GM23338 (cell line): ENCODE measurements around the gene TMEM214. TPM values are rescaled to one million over a fixed set of nuclear protein-coding genes. Genes with fewer than 3 reads are reported as not detected.

Experiments used
- ATAC-seq: fragments of 200-7000 bp; cut with Tn5 transposase; 3 replicates; pipeline ENCODE4 v1.9.1; 2020
- DNase-seq: peaks from one replicate; pipeline ENCODE4 v3.0.0-alpha.2; 2015; ENCODE audit warnings: low spot score
- H2AFZ ChIP-seq: fragments of 200-600 bp; sonication (generic); 2 replicates; pipeline ENCODE4 v1.8.0; 2016; ENCODE audit warnings: antibody characterized with exemption, mild to moderate bottlenecking, moderate library complexity
- H3F3A ChIP-seq: fragments of 200-600 bp; sonication (generic); replicated peaks from 2 replicates; pipeline ENCODE4 v1.8.0; 2017; ENCODE audit warnings: antibody characterized with exemption, mixed run types, low read depth
- H3K27ac ChIP-seq: fragments of 200-600 bp; sonication (generic); 2 replicates; pipeline ENCODE4 v1.6.1; 2016; ENCODE audit warnings: low read depth
- H3K27me3 ChIP-seq: fragments of 200-600 bp; sonication (generic); 2 replicates; pipeline ENCODE4 v1.8.0; 2016; ENCODE audit warnings: mild to moderate bottlenecking, mixed run types, moderate library complexity; ENCODE audit not compliant: insufficient read depth
- H3K36me3 ChIP-seq: fragments of 200-600 bp; sonication (generic); 2 replicates; pipeline ENCODE4 v1.8.0; 2016; ENCODE audit warnings: mild to moderate bottlenecking; ENCODE audit not compliant: insufficient read depth
- H3K4me1 ChIP-seq: fragments of 200-600 bp; sonication (generic); 2 replicates; pipeline ENCODE4 v1.8.0; 2016; ENCODE audit warnings: mild to moderate bottlenecking, moderate library complexity; ENCODE audit not compliant: insufficient read depth
- H3K4me2 ChIP-seq: fragments of 200-600 bp; sonication (generic); 2 replicates; pipeline ENCODE4 v1.7.1; 2017; ENCODE audit warnings: mixed run types
- H3K4me3 ChIP-seq: fragments of 200-600 bp; sonication (generic); 2 replicates; pipeline ENCODE4 v1.6.1; 2016; ENCODE audit warnings: mixed run types
- H3K79me2 ChIP-seq: fragments of 200-600 bp; sonication (generic); replicated peaks from 2 replicates; pipeline ENCODE4 v1.8.0; 2017; ENCODE audit warnings: mild to moderate bottlenecking; ENCODE audit not compliant: insufficient read depth
- H3K9me2 ChIP-seq: fragments of 200-600 bp; sonication (generic); 2 replicates; pipeline ENCODE4 v1.8.0; 2017; ENCODE audit not compliant: insufficient read depth
- H4K20me1 ChIP-seq: fragments of 200-600 bp; sonication (generic); replicated peaks from 2 replicates; pipeline ENCODE4 v1.8.0; 2017; ENCODE audit warnings: mild to moderate bottlenecking; ENCODE audit not compliant: insufficient read depth
- H3K27ac Mint-ChIP-seq: 2 replicates; pipeline ENCODE4 v1.8.0; 2020; ENCODE audit warnings: inconsistent platforms, mild to moderate bottlenecking, moderate library complexity, mixed read lengths
- H3K27me3 Mint-ChIP-seq: 3 replicates; pipeline ENCODE4 v1.8.0; 2022; ENCODE audit warnings: low read depth, mild to moderate bottlenecking, moderate library complexity, mixed read lengths, inconsistent platforms; ENCODE audit not compliant: insufficient read depth, poor library complexity
- H3K36me3 Mint-ChIP-seq: 3 replicates; pipeline ENCODE4 v1.8.0; 2021; ENCODE audit warnings: low read depth, mild to moderate bottlenecking, inconsistent platforms, moderate library complexity, mixed read lengths
- H3K4me1 Mint-ChIP-seq: 3 replicates; pipeline ENCODE4 v1.8.0; 2020; ENCODE audit warnings: mild to moderate bottlenecking, inconsistent platforms, mixed read lengths
- H3K4me3 Mint-ChIP-seq: 3 replicates; pipeline ENCODE4 v1.8.0; 2021; ENCODE audit warnings: moderate library complexity, mild to moderate bottlenecking, inconsistent platforms, mixed read lengths
- H3K9me3 Mint-ChIP-seq: 3 replicates; pipeline ENCODE4 v1.8.0; 2020; ENCODE audit warnings: moderate library complexity, mild to moderate bottlenecking, inconsistent platforms, mixed read lengths
- CREB1 ChIP-seq: fragments of 250-450 bp; sonication (Bioruptor Pico); IDR thresholded peaks from 2 replicates; pipeline ENCODE4 v1.5.0; 2020; ENCODE audit warnings: low read depth, mild to moderate bottlenecking, moderate library complexity
- EZH2 ChIP-seq: fragments of 200-600 bp; sonication (generic); IDR thresholded peaks from one replicate; pipeline ENCODE4 v1.8.0; 2017; ENCODE audit warnings: antibody characterized with exemption, mild to moderate bottlenecking, low read depth; ENCODE audit not compliant: unreplicated experiment
- EZH2phosphoT487 ChIP-seq: fragments of 200-600 bp; sonication (generic); IDR thresholded peaks from one replicate; pipeline ENCODE4 v1.8.1; 2018; ENCODE audit warnings: antibody characterized with exemption; ENCODE audit not compliant: unreplicated experiment
- POLR2AphosphoS5 ChIP-seq: IDR thresholded peaks from 2 replicates; pipeline ENCODE4 v1.6.1; 2016; ENCODE audit warnings: antibody characterized with exemption, low read depth
- STAT1 ChIP-seq: IDR thresholded peaks from one replicate; pipeline ENCODE4 v1.6.1; 2016; ENCODE audit warnings: antibody characterized with exemption; ENCODE audit not compliant: unreplicated experiment
- ZNF114 ChIP-seq: fragments of 250-450 bp; sonication (Bioruptor Pico); IDR thresholded peaks from 2 replicates; pipeline ENCODE4 v1.5.0; 2020; ENCODE audit warnings: mild to moderate bottlenecking, moderate library complexity
- ZNF331 ChIP-seq: fragments of 250-450 bp; sonication (Bioruptor Pico); IDR thresholded peaks from 2 replicates; pipeline ENCODE4 v1.5.0; 2020; ENCODE audit warnings: low read depth, mild to moderate bottlenecking, moderate library complexity
- polyA plus RNA-seq: library from polyadenylated mRNA; unstranded; fragments of >200 nt; fragmentation: Nextera tagmentation; extraction: Ambion mirVana; gene quantifications from 2 replicates; pipeline ENCODE4 v1.2.1, GENCODE V29; 2016
- total RNA-seq: library from RNA; depleted of rRNA; stranded (reverse); fragments of >200 nt; shearing (Covaris generic); gene quantifications from 2 replicates; pipeline ENCODE4 v1.2.3, GENCODE V29; 2014
- TF ChIP-seq, protein P1 (sequence below): IDR thresholded peaks from one replicate; pipeline ENCODE4 v1.6.1; 2018; ENCODE audit warnings: antibody characterized with exemption; ENCODE audit not compliant: unreplicated experiment
- TF ChIP-seq, protein P2 (sequence below): fragments of 250-450 bp; sonication (Bioruptor Pico); IDR thresholded peaks from 2 replicates; pipeline ENCODE4 v1.5.0; 2020; ENCODE audit warnings: mild to moderate bottlenecking, moderate library complexity
- TF ChIP-seq, protein P3 (sequence below), 2 experiments: fragments of 200-600 bp in 1 of 2; sonication (generic) in 1 of 2; conservative IDR thresholded peaks; 2 replicates each; pipeline versions ENCODE4 v1.5.1 to v1.6.1; 2016 to 2017; ENCODE audit warnings: antibody characterized with exemption in 2 of 2, low read depth in 2 of 2, mild to moderate bottlenecking in 2 of 2, moderate library complexity in 1 of 2

The TMEM214 gene
- total and polyA plus RNA-seq, 2 experiments from 2014 or later = 18.4 to 36.5 TPM

DNA sequence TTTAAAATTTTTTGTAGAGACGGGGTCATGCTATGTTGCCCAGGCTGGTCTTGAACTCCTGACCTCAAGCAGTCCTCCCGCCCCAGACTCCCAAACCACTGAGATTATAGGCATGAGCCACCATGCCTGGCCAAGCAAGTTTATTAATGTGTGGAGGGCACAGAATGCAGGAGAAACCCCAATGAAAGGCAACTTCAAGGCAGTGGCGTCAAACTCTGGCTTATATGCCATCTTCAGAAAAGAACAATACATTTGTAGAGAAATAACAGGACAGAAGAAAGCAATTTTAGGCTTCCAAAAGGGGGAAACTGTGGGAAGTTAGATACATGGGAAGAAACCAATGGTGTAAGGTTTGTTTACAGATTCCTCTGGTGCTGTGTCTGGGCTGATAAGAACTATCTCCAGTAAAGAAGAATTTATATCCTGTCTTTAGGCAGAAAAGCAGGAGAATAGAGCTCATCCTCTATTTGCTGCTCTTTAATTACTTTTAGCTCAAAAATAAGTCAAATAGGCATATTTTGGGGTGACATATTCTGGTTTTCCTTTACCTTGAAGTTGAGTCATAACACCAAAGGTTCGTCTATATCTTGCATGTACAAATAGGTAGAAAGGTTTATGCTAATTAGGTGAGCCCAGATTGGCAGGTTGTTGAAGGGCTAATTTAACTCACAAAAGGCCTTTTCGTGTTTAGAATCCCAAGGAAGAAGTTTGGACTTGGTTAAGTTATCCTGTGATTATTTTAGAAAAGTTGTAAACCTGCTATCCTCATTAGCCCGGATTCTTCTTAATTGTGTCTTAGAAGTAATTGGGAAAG lies 26.0 kb upstream of the TMEM214 start (continued):
- TF ChIP-seq ZNF331 (CRISPR knock-in tag) = no peak
- TF ChIP-seq, protein P1, sequence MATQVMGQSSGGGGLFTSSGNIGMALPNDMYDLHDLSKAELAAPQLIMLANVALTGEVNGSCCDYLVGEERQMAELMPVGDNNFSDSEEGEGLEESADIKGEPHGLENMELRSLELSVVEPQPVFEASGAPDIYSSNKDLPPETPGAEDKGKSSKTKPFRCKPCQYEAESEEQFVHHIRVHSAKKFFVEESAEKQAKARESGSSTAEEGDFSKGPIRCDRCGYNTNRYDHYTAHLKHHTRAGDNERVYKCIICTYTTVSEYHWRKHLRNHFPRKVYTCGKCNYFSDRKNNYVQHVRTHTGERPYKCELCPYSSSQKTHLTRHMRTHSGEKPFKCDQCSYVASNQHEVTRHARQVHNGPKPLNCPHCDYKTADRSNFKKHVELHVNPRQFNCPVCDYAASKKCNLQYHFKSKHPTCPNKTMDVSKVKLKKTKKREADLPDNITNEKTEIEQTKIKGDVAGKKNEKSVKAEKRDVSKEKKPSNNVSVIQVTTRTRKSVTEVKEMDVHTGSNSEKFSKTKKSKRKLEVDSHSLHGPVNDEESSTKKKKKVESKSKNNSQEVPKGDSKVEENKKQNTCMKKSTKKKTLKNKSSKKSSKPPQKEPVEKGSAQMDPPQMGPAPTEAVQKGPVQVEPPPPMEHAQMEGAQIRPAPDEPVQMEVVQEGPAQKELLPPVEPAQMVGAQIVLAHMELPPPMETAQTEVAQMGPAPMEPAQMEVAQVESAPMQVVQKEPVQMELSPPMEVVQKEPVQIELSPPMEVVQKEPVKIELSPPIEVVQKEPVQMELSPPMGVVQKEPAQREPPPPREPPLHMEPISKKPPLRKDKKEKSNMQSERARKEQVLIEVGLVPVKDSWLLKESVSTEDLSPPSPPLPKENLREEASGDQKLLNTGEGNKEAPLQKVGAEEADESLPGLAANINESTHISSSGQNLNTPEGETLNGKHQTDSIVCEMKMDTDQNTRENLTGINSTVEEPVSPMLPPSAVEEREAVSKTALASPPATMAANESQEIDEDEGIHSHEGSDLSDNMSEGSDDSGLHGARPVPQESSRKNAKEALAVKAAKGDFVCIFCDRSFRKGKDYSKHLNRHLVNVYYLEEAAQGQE = no peak
- TF ChIP-seq EZH2phosphoT487 = no peak

DNA sequence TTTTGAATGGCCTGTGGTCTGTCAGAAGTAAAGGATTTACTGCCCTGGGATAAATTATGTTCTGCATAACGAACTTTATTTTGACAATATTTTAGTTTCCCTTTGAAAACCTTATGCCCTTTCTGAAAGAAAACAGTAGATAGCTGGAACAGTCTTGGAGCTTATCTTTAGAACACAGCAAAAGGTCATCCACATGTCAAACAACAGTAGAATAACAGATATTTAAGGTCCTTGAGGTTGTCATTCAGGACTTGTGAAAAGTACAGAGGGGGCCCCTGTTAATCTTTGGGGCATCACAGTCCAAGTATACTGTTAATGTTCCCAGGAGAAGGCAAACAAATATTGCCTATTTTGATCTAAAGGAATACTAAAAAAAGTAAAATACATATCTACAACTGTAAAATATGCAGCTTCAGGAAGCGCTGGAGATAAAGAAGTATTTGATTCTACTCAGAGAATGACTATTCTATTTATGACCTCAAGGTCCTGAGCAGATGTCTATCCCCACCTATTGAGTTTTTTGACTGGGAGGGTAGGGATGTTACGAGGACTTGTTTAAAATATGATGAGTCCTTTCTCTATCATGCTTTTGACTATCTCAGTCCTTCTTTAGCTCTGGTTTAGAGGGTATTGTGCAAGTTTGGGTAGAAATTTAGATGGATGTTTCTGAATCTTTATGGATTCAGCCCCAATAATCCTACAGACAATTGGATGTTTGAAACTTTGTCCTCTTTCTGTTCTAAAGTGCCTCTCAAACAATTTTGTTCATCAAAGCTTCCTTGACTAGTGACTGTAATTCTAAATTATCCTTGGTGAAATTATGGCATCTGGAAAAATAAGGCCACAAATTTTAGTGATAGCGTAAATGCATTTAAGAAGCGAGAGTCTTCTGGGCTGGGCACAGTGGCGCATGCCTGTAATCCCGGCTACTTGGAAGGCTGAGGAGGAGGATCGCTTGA lies 25.1 kb upstream of the TMEM214 start:
- Histone ChIP-seq H3K27ac (no peak overlapping the region), H3K27me3 (no peaks in the 10 kb centered on the region), H4K20me1 (0 out of 2 replicates have a peak, but pooled peaks cover 3% of the 10 kb centered on the region), H3K4me3 (no peak overlapping the region), H3K36me3 (no peaks in the 10 kb centered on the region), H3F3A (no peaks in the 10 kb centered on the region), H3K4me2 (no peak overlapping the region), H3K9me2 (no peaks in the 10 kb centered on the region), H2AFZ (no peak overlapping the region), H3K4me1 (no peaks in the 10 kb centered on the region), H3K79me2 (no peaks in the 10 kb centered on the region)
- Mint-ChIP-seq H3K4me1 (peaks cover 3% of the 10 kb centered on the region; the same call in 1 of the 3 replicates), H3K27ac (no peak overlapping the region), H3K9me3 (peaks cover 9% of the 10 kb centered on the region), H3K27me3 (peaks cover 1% of the 10 kb centered on the region), H3K4me3 (no peak overlapping the region), H3K36me3 (peaks cover 6% of the 10 kb centered on the region)
- ATAC-seq (no peak), DNase-seq (no peak)
- TF ChIP-seq, protein P2, sequence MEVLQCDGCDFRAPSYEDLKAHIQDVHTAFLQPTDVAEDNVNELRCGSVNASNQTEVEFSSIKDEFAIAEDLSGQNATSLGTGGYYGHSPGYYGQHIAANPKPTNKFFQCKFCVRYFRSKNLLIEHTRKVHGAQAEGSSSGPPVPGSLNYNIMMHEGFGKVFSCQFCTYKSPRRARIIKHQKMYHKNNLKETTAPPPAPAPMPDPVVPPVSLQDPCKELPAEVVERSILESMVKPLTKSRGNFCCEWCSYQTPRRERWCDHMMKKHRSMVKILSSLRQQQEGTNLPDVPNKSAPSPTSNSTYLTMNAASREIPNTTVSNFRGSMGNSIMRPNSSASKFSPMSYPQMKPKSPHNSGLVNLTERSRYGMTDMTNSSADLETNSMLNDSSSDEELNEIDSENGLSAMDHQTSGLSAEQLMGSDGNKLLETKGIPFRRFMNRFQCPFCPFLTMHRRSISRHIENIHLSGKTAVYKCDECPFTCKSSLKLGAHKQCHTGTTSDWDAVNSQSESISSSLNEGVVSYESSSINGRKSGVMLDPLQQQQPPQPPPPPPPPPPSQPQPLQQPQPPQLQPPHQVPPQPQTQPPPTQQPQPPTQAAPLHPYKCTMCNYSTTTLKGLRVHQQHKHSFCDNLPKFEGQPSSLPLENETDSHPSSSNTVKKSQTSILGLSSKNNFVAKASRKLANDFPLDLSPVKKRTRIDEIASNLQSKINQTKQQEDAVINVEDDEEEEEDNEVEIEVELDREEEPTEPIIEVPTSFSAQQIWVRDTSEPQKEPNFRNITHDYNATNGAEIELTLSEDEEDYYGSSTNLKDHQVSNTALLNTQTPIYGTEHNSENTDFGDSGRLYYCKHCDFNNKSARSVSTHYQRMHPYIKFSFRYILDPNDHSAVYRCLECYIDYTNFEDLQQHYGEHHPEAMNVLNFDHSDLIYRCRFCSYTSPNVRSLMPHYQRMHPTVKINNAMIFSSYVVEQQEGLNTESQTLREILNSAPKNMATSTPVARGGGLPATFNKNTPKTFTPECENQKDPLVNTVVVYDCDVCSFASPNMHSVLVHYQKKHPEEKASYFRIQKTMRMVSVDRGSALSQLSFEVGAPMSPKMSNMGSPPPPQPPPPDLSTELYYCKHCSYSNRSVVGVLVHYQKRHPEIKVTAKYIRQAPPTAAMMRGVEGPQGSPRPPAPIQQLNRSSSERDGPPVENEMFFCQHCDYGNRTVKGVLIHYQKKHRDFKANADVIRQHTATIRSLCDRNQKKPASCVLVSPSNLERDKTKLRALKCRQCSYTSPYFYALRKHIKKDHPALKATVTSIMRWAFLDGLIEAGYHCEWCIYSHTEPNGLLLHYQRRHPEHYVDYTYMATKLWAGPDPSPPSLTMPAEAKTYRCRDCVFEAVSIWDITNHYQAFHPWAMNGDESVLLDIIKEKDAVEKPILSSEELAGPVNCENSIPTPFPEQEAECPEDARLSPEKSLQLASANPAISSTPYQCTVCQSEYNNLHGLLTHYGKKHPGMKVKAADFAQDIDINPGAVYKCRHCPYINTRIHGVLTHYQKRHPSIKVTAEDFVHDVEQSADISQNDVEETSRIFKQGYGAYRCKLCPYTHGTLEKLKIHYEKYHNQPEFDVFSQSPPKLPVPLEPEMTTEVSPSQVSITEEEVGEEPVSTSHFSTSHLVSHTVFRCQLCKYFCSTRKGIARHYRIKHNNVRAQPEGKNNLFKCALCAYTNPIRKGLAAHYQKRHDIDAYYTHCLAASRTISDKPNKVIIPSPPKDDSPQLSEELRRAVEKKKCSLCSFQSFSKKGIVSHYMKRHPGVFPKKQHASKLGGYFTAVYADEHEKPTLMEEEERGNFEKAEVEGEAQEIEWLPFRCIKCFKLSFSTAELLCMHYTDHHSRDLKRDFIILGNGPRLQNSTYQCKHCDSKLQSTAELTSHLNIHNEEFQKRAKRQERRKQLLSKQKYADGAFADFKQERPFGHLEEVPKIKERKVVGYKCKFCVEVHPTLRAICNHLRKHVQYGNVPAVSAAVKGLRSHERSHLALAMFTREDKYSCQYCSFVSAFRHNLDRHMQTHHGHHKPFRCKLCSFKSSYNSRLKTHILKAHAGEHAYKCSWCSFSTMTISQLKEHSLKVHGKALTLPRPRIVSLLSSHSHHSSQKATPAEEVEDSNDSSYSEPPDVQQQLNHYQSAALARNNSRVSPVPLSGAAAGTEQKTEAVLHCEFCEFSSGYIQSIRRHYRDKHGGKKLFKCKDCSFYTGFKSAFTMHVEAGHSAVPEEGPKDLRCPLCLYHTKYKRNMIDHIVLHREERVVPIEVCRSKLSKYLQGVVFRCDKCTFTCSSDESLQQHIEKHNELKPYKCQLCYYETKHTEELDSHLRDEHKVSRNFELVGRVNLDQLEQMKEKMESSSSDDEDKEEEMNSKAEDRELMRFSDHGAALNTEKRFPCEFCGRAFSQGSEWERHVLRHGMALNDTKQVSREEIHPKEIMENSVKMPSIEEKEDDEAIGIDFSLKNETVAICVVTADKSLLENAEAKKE (CRISPR knock-in tag) = no peak
- TF ChIP-seq ZNF331 (CRISPR knock-in tag) = no peak
- no peak for TF ChIP-seq POLR2AphosphoS5
- TF ChIP-seq EZH2 = no peak
- no peak for TF ChIP-seq STAT1
- no peak for TF ChIP-seq ZNF114
- no peak for TF ChIP-seq CREB1
- TF ChIP-seq, protein P3, sequence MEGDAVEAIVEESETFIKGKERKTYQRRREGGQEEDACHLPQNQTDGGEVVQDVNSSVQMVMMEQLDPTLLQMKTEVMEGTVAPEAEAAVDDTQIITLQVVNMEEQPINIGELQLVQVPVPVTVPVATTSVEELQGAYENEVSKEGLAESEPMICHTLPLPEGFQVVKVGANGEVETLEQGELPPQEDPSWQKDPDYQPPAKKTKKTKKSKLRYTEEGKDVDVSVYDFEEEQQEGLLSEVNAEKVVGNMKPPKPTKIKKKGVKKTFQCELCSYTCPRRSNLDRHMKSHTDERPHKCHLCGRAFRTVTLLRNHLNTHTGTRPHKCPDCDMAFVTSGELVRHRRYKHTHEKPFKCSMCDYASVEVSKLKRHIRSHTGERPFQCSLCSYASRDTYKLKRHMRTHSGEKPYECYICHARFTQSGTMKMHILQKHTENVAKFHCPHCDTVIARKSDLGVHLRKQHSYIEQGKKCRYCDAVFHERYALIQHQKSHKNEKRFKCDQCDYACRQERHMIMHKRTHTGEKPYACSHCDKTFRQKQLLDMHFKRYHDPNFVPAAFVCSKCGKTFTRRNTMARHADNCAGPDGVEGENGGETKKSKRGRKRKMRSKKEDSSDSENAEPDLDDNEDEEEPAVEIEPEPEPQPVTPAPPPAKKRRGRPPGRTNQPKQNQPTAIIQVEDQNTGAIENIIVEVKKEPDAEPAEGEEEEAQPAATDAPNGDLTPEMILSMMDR (conservative IDR thresholded peaks at IDR 0.05; ENCODE audit: low read depth in 2 of 2) = no peak
